ENCODE results near the gene CABP4. TPM values are rescaled to one million over a fixed set of nuclear protein-coding genes. Genes with fewer than 3 reads are reported as not detected.

Gene CABP4
- total and polyA plus RNA-seq, 2 donors (not counting 3 experiments of a cell fraction or from before 2014, with no cell fraction given): 2.4 to 5.0 TPM

DNA sequence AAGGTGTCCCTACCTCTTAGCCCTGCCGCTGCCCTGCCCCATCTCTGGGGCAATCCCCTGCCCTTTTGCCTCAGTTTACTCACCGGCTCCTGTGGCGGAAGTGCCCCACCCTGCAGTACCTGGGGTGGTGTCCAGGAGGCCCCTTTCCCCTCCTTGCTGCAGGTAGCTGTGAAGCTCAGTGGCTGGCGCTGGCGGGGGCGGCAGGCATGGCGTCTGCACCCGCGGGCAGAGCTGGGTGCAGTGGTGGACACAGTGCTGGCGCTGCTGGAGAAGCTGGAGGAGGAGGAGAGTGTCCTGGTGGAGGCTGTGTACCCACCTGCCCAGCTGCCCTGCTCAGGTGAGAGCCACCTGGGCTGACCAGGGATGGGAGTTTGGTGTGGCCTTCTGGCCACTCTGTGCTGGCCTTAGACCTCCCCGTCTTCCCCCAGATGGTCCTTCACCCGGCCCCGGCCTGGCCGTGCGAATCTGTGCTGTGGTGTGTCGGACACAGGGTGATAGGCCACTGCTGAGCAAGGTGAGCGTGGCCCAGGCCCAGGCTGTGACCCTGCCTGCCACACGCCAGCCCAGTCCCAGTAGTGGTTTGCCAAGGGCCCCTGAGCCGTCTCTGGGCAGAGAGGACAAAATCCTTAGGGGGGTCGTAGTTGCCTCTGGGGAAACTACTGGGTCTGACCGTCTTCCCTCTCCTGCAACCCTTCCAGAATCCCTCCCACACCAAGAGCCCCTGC, 35.7 kb upstream of the CABP4 start:
- H3K4me2 ChIP-seq (ENCODE audit: insufficient read depth, low read length): no peak overlapping the region
- H3K36me3 ChIP-seq (ENCODE audit: control insufficient read depth in 2 of 2, extremely low read depth in 1 of 2, insufficient read depth in 2 of 2, low read length in 2 of 2): no peaks in the 10 kb centered on the region
- ChIA-PET POLR2A (no interaction called here), CTCF (interaction anchor here (1.5 to 2.7 kb wide), 3 partner anchors 15 to 18 kb away, joined by 6 to 19 read pairs (median 12); partner anchors contain the start of genes PPP1CA and TBC1D10C)
- no peak overlapping the region for H3K27ac ChIP-seq (ENCODE audit: insufficient read depth, low read depth, low read length)
- H3K9me1 ChIP-seq (replicated peaks; ENCODE audit: control insufficient read depth, extremely low read depth, insufficient read depth, low read length): no peaks in the 10 kb centered on the region
- H3K4me1 ChIP-seq (ENCODE audit: control insufficient read depth, extremely low read depth, insufficient read depth, low read length): peaks cover 4% of the 10 kb centered on the region
- dilution Hi-C loops (cut with MboI; ENCODE audit: extremely low pct_ligation_motif_present, low sequenced_read_pairs): no loop called here
- H2AFZ ChIP-seq (ENCODE audit: low read depth, low read length): no peak overlapping the region
- H4K20me1 ChIP-seq (replicated peaks; ENCODE audit: control insufficient read depth, extremely low read depth, insufficient read depth, low read length): no peaks in the 10 kb centered on the region
- peaks cover 0 to 8% of the 10 kb centered on the region in 2 experiments for H3K27me3 ChIP-seq (ENCODE audit: control insufficient read depth in 2 of 2, insufficient read depth in 2 of 2, low read length in 2 of 2)
- no peak overlapping the region for H3K9ac ChIP-seq (replicated peaks; ENCODE audit: extremely low read depth, insufficient read depth, low read length)
- no peaks in the 10 kb centered on the region for H3K79me2 ChIP-seq (ENCODE audit: control insufficient read depth, insufficient read depth, low read length)
- intact Hi-C loops (cut with micrococcal nuclease): loop anchor here (2.0 kb wide), 1 partner anchor 45 kb away; no protein-coding TSS in a partner anchor
- TF ChIP-seq MYC (IDR thresholded peaks at IDR 0.05; ENCODE audit: low read depth, low read length): no peak
- TF ChIP-seq JUN (IDR thresholded peaks at IDR 0.05; ENCODE audit: borderline replicate concordance, insufficient read depth, insufficient read length, low read depth): no peak
- no peak for TF ChIP-seq GATA2 (IDR thresholded peaks at IDR 0.05; ENCODE audit: insufficient read depth, insufficient read length, low read depth, low read length)
- TF ChIP-seq, protein P1, sequence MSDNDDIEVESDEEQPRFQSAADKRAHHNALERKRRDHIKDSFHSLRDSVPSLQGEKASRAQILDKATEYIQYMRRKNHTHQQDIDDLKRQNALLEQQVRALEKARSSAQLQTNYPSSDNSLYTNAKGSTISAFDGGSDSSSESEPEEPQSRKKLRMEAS (IDR thresholded peaks at IDR 0.05; ENCODE audit: insufficient read depth, insufficient read length): no peak
- no peak for TF ChIP-seq FOS (IDR thresholded peaks at IDR 0.05; ENCODE audit: borderline replicate concordance, insufficient read depth, low read length)
- no peak for TF ChIP-seq POLR2AphosphoS5 (IDR thresholded peaks at IDR 0.05; ENCODE audit: insufficient read depth, low read depth, low read length)
- no peak for TF ChIP-seq POLR2A (IDR thresholded peaks at IDR 0.05; ENCODE audit: low read depth, low read length)
- no peak for TF ChIP-seq CTCF (IDR thresholded peaks at IDR 0.05; ENCODE audit: extremely low read depth in 1 of 2, insufficient read depth in 1 of 2, low read depth in 1 of 2, low read length in 2 of 2)
- TF ChIP-seq EZH2 (IDR thresholded peaks at IDR 0.05; ENCODE audit: borderline replicate concordance, low read depth, low read length, severe bottlenecking): no peak
- no peak overlapping the region for H3K4me3 ChIP-seq (replicated peaks in 1 of 3; ENCODE audit: insufficient read depth in 1 of 3, low read depth in 1 of 3, low read length in 3 of 3)
- FAIRE-seq: no peak
- DNase-seq (ENCODE audit: low read depth, low spot score): no peak
- no peaks in the 10 kb centered on the region for H3K9me3 ChIP-seq (replicated peaks; ENCODE audit: control insufficient read depth, insufficient read depth, low read length)
- no TSS peak for BruUV-seq (replicated peaks)
